WERI-Rb-1 (cell line): ENCODE data around the gene OTOL1.

Source experiments
- DNase-seq: peaks from one replicate; pipeline ENCODE4 v3.0.0-alpha.2; 2020
- H3K27ac ChIP-seq: fragments of 250-450 bp; sonication (Bioruptor Pico); 2 replicates; pipeline ENCODE4 v1.5.1; 2020; ENCODE audit warnings: mild to moderate bottlenecking, moderate library complexity
- H3K27me3 ChIP-seq: fragments of 250-450 bp; sonication (Bioruptor Pico); 2 replicates; pipeline ENCODE4 v1.5.1; 2021; ENCODE audit warnings: mild to moderate bottlenecking, low read depth, moderate library complexity; ENCODE audit not compliant: insufficient read depth, severe bottlenecking
- H3K36me3 ChIP-seq: fragments of 250-450 bp; sonication (Bioruptor Pico); 2 replicates; pipeline ENCODE4 v1.5.1; 2020; ENCODE audit warnings: mild to moderate bottlenecking, moderate library complexity
- H3K4me3 ChIP-seq: 2 replicates; pipeline ENCODE4 v1.5.1; 2011; ENCODE audit warnings: low read depth, mild to moderate bottlenecking, control low read depth, low read length
- H3K9me3 ChIP-seq: fragments of 250-450 bp; sonication (Bioruptor Pico); 2 replicates; pipeline ENCODE4 v1.5.1; 2021; ENCODE audit warnings: mild to moderate bottlenecking, moderate library complexity; ENCODE audit not compliant: severe bottlenecking
- CTCF ChIP-seq: IDR thresholded peaks from 2 replicates; pipeline ENCODE4 v1.5.1; 2011; ENCODE audit warnings: low read depth, mild to moderate bottlenecking, control low read depth, inconsistent platforms, low read length

OTOL1 gene

GRCh38 chr3:161496508-161496907 lies at the start of gene OTOL1:
OTOL1 (plus strand) TSS chr3:161496808; CDS start chr3:161496808, 0 bp downstream.
- no peaks in the 10 kb centered on the region for H3K36me3 ChIP-seq
- no peak within 1 kb of the TSS for H3K4me3 ChIP-seq
- H3K27ac ChIP-seq, result no peak within 1 kb of the TSS
- DNase-seq, result no peak
- TF ChIP-seq CTCF, result no peak
- H3K27me3 ChIP-seq, result no peaks in the 10 kb centered on the region
- no peaks in the 10 kb centered on the region for H3K9me3 ChIP-seq

GRCh38 chr3:161449785-161450184 lies 46.8 kb upstream of the OTOL1 start:
- H3K27me3 ChIP-seq, result no peaks in the 10 kb centered on the region
- H3K27ac ChIP-seq, result no peak overlapping the region
- no peak for TF ChIP-seq CTCF
- no peak overlapping the region for H3K4me3 ChIP-seq
- DNase-seq, result no peak
- H3K9me3 ChIP-seq, result no peaks in the 10 kb centered on the region
- no peaks in the 10 kb centered on the region for H3K36me3 ChIP-seq

- no peaks in the 10 kb centered on the region for H3K9me3 ChIP-seq
- no peak for TF ChIP-seq CTCF
- no peaks in the 10 kb centered on the region for H3K36me3 ChIP-seq
- no peaks in the 10 kb centered on the region for H3K27me3 ChIP-seq
- H3K27ac ChIP-seq, result no peak overlapping the region
- no peak for DNase-seq
- H3K4me3 ChIP-seq, result no peak overlapping the region
Measured at GRCh38 chr3:161452179-161452578, 44.4 kb upstream of the OTOL1 start.

- Histone ChIP-seq H3K4me3 (no peak overlapping the region), H3K27me3 (no peaks in the 10 kb centered on the region), H3K36me3 (no peaks in the 10 kb centered on the region), H3K27ac (no peak overlapping the region), H3K9me3 (no peaks in the 10 kb centered on the region)
- no peak for DNase-seq
- no peak for TF ChIP-seq CTCF
Measured at GRCh38 chr3:161454615-161455014, 42.0 kb upstream of the OTOL1 start.

- Histone ChIP-seq H3K4me3 (no peak overlapping the region), H3K9me3 (no peaks in the 10 kb centered on the region), H3K27ac (no peak overlapping the region), H3K27me3 (no peaks in the 10 kb centered on the region), H3K36me3 (no peaks in the 10 kb centered on the region)
- DNase-seq, result no peak
- TF ChIP-seq CTCF, result no peak
Measured at GRCh38 chr3:161455962-161456361, 40.6 kb upstream of the OTOL1 start.

- no peak for TF ChIP-seq CTCF
Measured at GRCh38 chr3:161462138-161462537, 34.5 kb upstream of the OTOL1 start.

More at GRCh38 chr3:161462138-161462537, 34.5 kb upstream of the OTOL1 start:
- H3K9me3 ChIP-seq, result no peaks in the 10 kb centered on the region
- no peaks in the 10 kb centered on the region for H3K36me3 ChIP-seq
- no peak overlapping the region for H3K4me3 ChIP-seq
- DNase-seq, result no peak
- no peak overlapping the region for H3K27ac ChIP-seq
- H3K27me3 ChIP-seq, result no peaks in the 10 kb centered on the region
